NCI-H2081 (cell line): ENCODE results near the gene SRPX.
A peak's percentile ranks its signal among the peaks of the same experiment; 100 is the strongest.

Experiments used
- DNase-seq, 2 experiments: peaks; one replicate each; lab custom pipeline; 2025; lab: John Stamatoyannopoulos, UW

SRPX gene, protein sequence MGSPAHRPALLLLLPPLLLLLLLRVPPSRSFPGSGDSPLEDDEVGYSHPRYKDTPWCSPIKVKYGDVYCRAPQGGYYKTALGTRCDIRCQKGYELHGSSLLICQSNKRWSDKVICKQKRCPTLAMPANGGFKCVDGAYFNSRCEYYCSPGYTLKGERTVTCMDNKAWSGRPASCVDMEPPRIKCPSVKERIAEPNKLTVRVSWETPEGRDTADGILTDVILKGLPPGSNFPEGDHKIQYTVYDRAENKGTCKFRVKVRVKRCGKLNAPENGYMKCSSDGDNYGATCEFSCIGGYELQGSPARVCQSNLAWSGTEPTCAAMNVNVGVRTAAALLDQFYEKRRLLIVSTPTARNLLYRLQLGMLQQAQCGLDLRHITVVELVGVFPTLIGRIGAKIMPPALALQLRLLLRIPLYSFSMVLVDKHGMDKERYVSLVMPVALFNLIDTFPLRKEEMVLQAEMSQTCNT

DNA sequence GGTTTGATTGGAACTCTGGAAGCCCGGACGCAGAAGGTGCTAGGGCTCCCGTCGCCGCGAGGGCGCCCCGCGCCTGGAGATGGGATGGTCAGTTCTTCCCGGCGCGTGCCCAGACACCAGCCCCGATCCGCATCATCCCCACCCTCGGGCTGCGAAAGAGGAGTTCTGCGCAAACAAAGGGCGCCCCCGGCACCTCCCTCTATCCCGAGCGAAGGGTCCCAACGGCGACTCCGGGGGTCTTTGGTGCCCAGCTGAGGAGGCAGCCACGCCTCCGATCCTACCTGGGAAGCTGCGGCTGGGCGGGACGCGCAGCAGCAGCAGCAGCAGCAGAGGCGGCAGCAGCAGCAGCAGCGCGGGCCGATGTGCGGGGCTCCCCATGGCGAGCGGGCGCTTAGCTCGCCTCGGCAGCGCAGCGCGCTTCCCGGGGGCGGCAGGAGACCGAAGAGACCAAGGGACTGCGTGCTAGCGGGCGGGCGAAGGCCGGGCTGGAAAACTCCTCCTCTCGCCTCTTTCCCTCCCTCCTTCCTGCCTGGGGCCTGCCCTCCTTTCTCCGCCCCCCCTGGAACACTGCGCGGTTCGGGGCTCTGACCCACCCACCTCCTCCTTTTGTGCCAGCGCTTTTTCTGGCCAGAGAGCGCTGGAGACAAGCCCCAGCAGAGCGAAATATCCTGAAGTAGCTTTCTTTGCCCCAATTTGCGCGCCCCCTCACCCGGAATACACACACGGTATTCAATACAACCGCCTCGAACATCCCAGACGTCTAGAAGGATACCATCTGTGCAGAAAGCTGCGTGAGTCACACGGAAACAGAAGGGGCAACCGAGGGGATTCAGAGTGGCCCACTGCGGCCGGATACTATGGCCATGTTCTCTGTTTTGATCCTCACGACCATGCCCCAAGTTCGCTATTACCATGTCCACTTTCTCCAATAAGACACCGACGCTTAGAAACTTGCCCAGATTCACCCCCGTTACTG is at the start of gene SRPX:
SRPX (minus strand) TSS at position 457 of the 976 bp plus-strand sequence; CDS start at position 378, 79 bp downstream.
- DNase-seq: peak; percentile 1 to 7

DNA sequence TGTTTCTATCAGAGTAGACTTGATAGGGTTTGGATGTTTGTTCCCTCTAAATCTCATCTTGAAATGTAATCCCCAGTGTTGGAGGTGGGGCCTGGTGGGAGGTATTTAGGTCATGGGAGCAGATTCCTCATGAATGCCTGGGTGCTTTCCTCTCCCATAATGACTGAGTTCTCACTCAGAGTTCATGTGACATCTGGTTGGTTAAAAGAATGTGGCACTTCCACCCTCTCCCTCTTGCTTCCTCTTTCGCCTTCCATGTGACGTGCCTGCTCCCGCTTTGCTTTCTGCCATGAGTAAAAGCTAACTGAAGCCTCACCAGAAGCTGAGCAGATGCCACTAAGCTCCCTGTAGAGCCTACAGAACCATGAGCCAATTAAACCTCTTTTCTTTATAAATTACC is 47.3 kb upstream of the SRPX start:
- no peak for DNase-seq

DNA sequence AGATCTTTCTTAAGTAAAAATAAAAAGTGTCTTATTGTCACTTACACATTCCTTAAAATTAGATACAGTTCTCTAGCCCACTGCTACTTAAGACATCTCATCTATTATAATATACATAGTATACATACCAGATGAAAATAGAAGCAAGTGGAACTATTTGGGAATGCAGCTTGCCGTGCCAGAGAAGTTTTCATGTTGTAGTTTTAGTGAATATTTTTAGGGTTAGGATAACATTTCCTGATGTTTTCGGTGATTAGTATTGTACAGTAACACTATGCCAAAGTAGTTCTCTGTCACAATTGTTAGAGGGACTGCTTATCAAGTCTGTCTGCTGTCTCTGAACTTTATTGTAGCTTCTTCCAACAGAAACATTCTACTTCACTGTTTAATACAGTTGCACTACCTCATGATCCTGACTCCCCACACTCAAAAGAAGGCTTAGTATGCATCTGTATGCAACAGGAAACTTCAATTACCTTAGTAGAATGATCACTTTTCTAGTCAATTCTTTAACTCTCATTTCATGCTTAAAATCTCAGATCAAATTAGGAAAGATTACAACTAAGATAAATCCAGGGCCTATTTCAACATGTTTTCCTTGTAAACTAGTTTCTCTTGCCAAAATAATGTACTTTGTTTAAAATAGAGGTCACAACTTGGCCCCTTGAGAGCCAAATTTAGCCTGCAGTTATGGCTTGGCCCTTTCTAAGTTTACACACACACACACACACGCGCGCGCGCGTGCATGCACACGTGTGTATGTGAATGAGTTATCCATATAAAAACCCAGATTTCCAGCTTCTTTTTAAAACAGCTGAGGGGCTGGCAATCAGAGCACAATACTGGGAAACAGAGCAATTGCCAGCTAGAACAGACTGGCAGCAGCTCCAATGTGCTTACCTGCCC is 42.3 kb upstream of the SRPX start:
- no peak for DNase-seq

DNA sequence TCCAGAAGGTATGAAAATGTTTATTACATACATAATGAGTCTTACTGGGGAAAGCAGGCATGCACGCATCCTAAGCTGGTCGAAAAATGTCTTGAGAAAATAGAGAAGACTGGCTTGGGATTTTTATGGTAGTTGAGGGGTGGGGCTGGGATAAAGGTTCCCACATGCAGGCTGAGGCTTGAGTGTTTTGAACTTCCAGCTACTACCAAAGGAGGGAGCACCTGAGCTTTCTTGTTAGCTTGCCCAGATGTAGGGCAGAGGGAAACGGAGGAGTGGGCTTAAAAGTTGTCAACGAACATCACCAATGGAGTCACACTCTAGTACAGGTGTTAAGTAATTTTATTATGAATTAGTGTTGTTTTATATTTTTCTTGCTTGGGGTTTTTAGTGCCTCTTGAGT is 39.6 kb upstream of the SRPX start:
- DNase-seq: peak in 1 of 2 experiments; percentile 29

DNA sequence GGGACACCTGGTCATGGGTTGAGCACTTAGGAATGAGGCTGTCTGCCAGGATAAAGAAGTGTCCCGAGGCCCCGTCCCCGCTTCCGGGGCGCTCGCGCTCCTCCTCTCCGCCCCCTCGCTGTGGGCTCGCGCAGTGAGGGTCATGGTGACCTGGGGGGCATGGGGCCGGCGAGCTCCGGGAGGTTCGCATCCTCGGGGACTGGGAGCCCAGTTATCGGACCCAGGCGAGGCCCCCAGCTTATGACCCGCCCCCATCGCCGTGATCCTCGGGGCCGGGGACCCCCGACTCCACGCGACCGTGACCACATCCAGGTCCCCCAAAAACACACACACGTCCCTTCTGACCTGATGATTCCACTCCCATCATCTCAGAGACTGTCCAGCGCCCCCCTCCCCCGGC is 35.3 kb upstream of the SRPX start:
- no peak for DNase-seq

DNA sequence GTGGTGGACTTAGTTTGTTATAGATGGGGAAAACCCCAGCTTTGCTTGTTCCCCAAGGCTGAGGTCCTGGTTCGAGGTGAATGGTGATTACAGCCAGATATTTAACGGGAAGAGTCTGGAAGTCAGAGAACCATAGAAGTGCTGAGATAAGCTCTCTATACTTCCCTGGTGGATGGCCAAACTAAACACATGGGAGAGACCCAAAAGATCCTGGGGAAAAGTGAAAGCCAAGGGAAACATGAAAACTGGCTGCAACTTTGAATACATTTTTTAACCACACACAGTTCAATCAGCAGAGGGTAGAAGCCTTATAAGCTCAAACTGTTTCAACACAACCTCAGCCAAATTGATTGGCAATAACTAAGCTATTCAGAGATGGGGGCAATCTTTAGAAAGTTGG is 29.3 kb upstream of the SRPX start:
- DNase-seq: no peak

DNA sequence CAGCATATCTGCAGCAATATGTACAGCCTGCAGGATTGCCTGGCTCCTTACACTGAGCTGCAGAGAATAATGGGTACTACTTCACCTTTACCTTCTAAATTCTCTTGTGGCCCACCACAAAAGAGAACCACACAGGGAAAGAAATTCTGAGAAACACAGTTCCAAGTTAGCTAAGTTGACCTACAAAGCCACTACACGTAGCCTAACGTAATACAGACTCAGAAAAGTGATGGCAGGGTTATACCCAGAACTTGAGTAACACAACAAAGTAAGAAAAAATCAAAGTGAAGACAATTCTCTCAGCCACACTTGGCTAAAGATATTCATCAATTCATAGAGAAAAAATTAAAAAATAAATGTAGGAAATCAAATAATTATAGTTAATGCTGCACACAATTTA is 26.4 kb upstream of the SRPX start:
- DNase-seq: no peak

DNA sequence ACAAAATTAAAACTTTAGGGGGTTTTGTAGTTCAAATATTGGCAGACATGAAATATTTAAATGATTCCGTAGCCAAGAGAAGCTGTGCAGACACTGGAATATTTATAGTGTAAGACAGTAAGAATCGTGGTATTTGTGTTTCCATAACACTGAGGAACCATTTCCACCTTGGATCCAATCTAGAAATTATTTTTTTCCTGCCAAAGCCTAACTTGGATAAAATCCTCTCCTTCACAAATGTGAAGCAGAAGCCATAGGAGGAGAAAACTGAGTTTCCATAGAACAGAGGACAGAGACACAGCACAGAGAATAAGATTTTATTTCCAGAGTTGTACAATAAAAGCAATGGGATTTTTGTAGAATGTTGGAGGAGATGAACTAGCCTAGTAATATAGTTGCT is 19.9 kb upstream of the SRPX start:
- DNase-seq: no peak

DNA sequence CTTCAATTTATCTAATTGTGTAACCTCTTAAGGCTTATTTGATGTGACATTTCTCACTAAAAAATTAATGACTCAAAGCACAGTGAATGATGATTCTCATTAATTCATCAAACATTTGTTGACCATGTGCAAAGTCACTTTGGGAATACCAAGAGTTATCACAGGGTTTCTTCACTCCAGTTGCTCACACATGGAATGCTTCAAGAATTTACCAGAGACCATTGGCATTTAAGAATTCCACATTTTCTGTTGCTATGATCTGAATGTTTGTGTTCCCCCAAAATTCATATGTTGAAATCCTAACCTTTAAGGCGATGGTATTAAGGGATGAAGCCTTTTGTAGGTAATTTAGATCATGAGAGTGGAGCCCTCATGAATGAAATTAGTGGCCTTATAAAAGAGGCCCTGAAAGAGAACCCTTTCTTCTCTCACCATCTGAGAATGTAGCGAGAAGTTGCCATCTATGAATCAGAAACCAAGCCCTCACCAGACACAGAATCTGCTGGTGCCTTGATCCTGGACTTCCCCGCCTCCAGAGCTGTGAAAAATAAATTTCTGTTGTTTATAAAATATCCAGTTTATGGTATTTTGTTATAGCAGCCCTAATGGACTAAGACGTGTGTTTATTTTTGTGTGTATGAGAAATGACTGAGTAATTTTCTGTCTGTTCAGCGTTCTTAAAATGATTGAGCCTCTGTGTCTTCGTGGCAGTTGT is 16.4 kb upstream of the SRPX start:
- DNase-seq: no peak

DNA sequence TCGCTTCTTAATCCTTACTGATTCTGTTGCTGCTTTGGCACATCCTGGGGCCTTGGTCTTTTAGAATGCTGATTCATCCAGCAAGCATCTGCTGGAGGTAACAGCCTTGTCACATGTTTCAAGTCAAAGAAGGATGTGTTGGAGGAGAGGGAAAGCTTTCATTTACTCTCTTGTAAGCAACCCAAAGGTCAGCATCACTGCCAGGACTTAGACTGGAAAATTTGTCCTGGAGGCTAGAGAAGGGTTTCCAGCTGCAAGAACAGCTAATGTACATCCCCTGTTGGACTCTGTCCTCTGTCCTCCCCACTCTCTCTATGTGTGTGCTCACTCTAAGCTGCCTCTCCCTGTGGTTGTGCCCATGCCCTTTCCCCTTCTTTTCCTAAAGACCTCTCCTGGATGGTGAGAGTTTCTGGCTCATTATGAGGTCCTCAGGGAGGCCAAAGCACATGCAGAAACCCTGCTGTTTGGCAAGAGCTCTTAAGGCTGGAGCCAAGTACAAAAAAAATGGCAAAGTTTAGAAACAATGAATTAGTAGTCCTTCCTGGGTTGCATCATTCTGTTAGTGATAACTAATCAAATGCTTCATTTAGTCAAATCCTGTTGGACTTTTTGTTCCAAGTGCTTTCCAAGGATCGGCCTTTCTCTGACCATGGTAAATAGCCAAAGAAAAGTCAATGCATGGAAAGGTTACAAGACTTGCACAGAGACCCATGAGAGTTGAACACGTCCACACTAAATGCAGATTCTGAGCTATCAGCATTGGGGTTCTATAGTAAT is 13.4 kb upstream of the SRPX start:
- no peak for DNase-seq

DNA sequence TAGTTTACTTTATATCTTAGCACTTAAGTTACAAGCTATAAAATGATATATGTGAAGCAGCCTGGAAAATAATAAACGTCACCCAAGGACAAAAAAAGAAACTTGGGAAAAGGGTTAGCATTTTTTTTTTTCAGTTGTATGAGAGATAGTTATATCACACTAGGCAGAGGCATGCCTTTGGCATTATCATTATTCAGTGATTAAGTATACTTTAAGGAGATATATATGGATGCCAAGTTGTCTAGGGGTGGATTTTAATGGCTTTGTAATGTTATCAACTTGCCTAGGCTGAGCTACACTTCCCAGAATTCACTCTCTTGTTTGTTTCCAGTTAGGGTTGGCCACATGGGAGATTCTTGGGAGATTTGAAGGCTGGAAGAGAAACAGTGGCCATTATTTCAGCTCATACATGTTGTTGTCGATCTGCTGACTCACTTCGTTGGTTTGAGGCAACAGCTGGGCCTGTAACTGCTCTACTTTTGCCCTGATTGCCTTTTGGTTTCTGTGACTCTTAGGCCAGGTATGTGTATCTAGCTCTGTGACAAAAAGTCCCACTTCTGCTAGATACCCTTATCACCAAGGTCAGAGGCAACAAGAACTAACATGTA is 11.5 kb upstream of the SRPX start:
- no peak for DNase-seq

DNA sequence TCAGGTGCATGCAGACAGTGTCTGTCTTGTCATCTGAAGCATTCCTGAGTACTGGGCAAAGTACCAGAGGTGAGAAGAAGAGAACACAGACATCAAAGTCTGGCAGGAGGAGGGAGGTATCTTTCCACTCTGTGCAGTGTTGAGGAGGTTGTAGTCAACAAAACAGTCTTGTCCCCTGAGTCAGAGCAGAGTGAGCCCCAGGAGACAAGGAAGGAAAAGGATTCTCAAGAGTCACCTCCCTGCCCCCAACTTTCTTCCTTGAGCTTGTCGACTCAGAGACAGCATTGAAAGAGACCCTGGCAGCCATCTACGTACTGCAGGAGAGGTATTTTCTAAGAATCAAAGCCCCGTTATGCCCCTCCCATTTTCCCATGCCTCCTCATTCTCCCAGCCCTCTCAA is 4.4 kb upstream of the SRPX start:
- no peak for DNase-seq

DNA sequence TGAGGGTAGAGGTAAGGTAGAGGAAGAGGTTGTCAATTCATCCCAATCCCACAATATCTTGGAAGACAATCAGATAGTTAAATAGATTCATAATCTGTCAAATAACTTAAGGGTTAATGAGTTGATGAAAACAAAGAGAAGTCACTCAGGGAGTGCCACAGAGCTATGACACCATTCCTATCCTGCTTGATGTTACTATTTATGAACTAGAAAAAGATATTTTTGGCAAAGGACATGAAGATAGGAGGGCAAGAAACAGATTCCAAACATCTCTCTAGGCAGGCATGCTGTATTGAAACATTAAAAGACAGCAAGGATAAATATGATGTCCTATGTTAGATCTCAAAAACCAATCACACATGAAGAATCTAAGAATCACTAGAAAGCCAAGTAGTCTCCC is 3.5 kb upstream of the SRPX start:
- DNase-seq: no peak

DNA sequence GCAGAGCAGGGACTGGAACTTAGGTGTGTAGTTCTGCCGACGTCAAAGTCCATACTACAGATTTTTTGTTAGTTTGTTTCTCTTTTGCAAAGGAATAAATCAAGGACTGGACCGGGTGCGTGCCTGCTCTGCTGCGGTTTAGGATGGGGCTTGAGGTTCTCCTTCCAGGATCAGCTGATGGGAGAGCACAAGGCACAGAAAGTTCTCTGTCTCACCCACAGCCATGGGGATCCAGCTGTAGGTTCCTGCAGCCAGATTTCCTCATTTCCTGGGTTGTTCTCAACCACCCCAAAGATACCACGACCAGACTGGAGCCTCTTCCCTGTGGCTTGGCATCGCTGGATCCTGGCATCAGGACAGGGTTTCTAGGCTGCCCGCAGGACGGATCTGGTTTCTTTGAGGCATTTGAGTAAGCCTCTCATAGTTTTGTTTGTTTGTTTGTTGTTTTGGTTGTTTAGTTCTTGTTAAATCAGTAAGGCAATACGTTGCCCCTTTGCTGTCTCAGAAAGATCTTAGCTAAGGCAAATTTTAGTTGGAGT is 789 bp upstream of the SRPX start:
- DNase-seq: no peak

DNA sequence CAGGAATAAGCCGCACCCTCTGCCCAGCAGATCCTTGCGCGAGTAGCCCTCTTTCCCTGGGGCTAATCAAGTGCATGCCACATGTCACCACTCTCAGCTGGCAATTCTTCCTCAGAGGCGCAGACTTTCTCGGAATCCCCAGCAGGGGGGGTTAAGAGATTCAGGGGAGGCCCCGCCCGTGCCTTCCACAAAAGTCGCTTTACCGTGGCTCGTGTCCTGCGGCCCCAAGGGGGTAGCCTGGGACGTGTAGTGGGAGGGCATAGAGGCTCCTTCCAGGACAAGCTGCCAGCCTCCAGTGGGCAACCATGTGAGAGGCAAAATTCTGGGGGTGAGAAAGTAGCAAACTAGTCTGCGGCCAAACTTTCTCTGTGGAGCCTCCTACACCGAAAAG is 652 bp downstream of the SRPX start:
- DNase-seq: peak in 1 of 2 experiments; percentile 1

DNA sequence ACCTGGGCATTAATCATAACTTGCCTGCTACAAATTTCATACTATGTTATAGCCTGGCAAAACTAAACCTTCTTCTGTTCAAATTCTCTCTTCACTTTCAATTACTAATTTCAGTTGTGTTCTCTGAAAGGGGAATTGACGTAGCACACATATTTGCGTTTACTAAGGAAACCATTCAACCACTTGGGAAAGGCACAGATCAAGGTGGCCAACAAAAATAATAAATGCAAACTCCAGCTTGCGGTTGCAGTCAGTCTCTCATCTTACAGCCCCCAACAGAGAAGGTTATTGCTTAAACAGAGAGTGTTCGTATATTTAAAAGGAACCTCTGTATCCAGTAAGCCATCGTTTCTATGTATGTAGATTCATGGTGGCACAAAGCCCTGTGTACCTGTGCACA is 4.0 kb downstream of the SRPX start:
- no peak for DNase-seq

DNA sequence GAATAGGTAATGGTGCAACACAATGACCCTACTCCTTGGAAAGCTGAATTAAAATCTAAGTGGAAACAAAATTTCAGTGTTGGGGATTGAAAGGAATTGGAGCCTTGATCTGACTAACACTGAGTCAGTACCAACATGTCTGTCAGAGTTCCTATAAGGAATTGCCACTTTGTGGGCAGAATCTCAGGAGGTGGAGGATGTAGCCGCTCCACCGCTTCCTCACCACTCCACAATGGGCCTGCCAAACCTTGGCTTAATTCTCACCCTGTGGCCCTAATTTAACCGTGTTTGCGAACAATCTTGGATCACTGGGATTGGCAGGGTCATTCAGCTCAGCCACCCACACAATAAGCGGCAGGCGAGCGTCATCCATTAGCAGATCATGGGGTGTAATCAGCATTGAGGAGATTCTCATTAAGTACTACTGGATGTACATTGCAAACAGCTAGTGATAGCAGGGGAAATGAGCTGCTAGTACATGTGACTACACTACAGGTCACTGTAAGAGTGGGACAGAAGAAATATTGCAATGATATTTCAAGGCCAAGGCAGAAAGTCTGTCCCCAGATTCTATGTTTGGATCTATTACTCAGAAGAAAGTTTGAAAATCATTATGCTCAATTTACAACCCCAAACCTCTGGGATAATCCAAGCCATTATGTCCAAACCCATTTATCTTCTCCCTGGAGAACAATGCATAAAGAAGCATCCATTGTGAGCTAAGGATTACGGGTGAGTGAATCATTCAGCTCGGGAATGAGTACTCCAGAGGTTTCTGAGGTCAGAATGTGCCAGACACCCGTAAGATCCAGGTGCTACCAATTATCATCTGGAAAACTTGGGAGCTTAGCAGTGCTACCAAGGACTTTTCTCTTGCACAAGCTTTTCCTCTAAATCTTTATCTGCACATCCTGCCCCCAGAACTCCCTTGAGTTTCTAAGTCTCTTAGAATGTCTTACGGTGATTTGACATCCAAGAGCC is 5.8 kb downstream of the SRPX start:
- peak in 1 of 2 experiments; percentile 5 for DNase-seq

DNA sequence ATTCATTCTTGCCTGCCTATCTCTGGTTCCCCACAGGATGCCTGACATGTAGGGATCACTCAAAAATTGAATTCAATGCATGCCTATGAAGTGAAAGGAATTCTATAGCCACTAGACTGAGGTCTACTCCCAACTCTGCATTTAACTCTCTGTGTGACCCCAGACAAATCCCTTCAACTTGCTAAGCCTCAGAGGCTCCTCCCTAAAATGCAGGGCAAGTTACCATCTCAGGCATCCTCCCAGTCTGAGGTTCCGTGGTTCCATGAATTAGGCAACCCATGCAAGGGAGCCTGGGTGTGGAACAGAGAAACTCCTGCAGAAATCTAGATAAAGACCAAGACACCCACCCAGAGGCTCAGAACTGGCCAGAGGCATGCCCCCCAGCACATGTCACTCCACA is 6.6 kb downstream of the SRPX start:
- no peak for DNase-seq
